KBM-7 (cell line): ENCODE data around the gene LRP1-AS.
A peak's percentile ranks its signal among the peaks of the same experiment; 100 is the strongest.

Experiments
- DNase-seq: peaks from one replicate; pipeline ENCODE4 v3.0.0-alpha.2; 2015
- in situ Hi-C: fragments of 300-500 bp; cut with MboI; formaldehyde crosslinking; loops from 2 replicates; pipeline ENCODE4 v1.14.3; 2020; ENCODE audit warnings: low sequenced_read_pairs, low pct_unique_long_range_greater_than_20kb, mixed read lengths

Gene LRP1-AS

GRCh38 chr12:57181561-57182155, 34.2 kb upstream of the LRP1-AS start:
- no peak for DNase-seq
- in situ Hi-C loops, result no loop called here

- in situ Hi-C loops, result no loop called here
- no peak for DNase-seq
These were observed 33.7 kb upstream of the LRP1-AS start for GRCh38 chr12:57181072-57181471.

GRCh38 chr12:57180321-57180989, 33.0 kb upstream of the LRP1-AS start:
- no peak for DNase-seq
- in situ Hi-C loops, result no loop called here

- in situ Hi-C loops, result no loop called here
- no peak for DNase-seq
These were observed 32.1 kb upstream of the LRP1-AS start for GRCh38 chr12:57179331-57180086.

- in situ Hi-C loops, result no loop called here
These were observed 30.8 kb upstream of the LRP1-AS start for GRCh38 chr12:57178213-57178612.

GRCh38 chr12:57177354-57177753, 29.9 kb upstream of the LRP1-AS start:
- in situ Hi-C loops, result no loop called here
- DNase-seq, result no peak

More at GRCh38 chr12:57178213-57178612, 30.8 kb upstream of the LRP1-AS start:
- DNase-seq, result no peak

- in situ Hi-C loops, result no loop called here
- DNase-seq, result no peak
These were observed 29.4 kb upstream of the LRP1-AS start for GRCh38 chr12:57176846-57177245.

- DNase-seq, result no peak
- in situ Hi-C loops, result no loop called here
These were observed 28.7 kb upstream of the LRP1-AS start for GRCh38 chr12:57176139-57176477.

- peak; percentile 55 for DNase-seq
- in situ Hi-C loops, result no loop called here
These were observed 28.2 kb upstream of the LRP1-AS start for GRCh38 chr12:57175428-57176138.

- in situ Hi-C loops, result no loop called here
- no peak for DNase-seq
These were observed 26.3 kb upstream of the LRP1-AS start for GRCh38 chr12:57173683-57174082.

GRCh38 chr12:57173089-57173488, 25.7 kb upstream of the LRP1-AS start:
- in situ Hi-C loops, result no loop called here
- DNase-seq, result peak; percentile 53

GRCh38 chr12:57171668-57172067, 24.2 kb upstream of the LRP1-AS start:
- in situ Hi-C loops, result no loop called here
- DNase-seq, result no peak

GRCh38 chr12:57170927-57171326, 23.5 kb upstream of the LRP1-AS start:
- in situ Hi-C loops, result no loop called here
- no peak for DNase-seq

GRCh38 chr12:57170408-57170807, 23.0 kb upstream of the LRP1-AS start:
- in situ Hi-C loops, result no loop called here

GRCh38 chr12:57169969-57170368, 22.6 kb upstream of the LRP1-AS start:
- in situ Hi-C loops, result no loop called here
- DNase-seq, result peak; percentile 23

More at GRCh38 chr12:57170408-57170807, 23.0 kb upstream of the LRP1-AS start:
- DNase-seq, result no peak

- in situ Hi-C loops, result no loop called here
- no peak for DNase-seq
These were observed 21.8 kb upstream of the LRP1-AS start for GRCh38 chr12:57169046-57169795.

- DNase-seq, result no peak
- in situ Hi-C loops, result no loop called here
These were observed 20.6 kb upstream of the LRP1-AS start for GRCh38 chr12:57168058-57168457.

- no peak for DNase-seq
- in situ Hi-C loops, result no loop called here
These were observed 19.6 kb upstream of the LRP1-AS start for GRCh38 chr12:57166971-57167371.

GRCh38 chr12:57165741-57166140, 18.3 kb upstream of the LRP1-AS start:
- DNase-seq, result no peak
- in situ Hi-C loops, result no loop called here
